ENCODE data around the gene PALB2. TPM values are rescaled to one million over a fixed set of nuclear protein-coding genes. Genes with fewer than 3 reads are reported as not detected.

Gene PALB2
- polyA plus RNA-seq, 1 of the 3 experiments (the other 2 are of a cell fraction) = 3.3 TPM

GRCh38 chr16:23579371-23579770 is 61.7 kb downstream of the PALB2 start:
- WGBS (ENCODE audit: low lambda C conversion rate) = 90% methylated on average over 4 of the region's 4 CpGs
- Histone ChIP-seq H3K36me3 (replicated peaks in 1 of 2; ENCODE audit: control insufficient read depth in 1 of 2, insufficient read depth in 2 of 2, low read length in 1 of 2) (peaks cover 23 to 29% of the 10 kb centered on the region in 2 experiments), H3K79me2 (ENCODE audit: insufficient read depth) (no peaks in the 10 kb centered on the region), H4K20me1 (ENCODE audit: insufficient read depth) (no peaks in the 10 kb centered on the region), H3K9ac (no peak overlapping the region), H2AFZ (ENCODE audit: low read depth) (no peak overlapping the region), H3K4me3 (ENCODE audit: low read depth in 2 of 2, low read length in 1 of 2) (no peak overlapping the region), H3K9me3 (no peaks in the 10 kb centered on the region), H3K9me2 (no peaks in the 10 kb centered on the region), H3K4me1 (ENCODE audit: control insufficient read depth in 1 of 2, insufficient read depth in 2 of 2, low read depth in 1 of 2, low read length in 1 of 2) (no peaks in the 10 kb centered on the region), H3K27ac (ENCODE audit: low read depth in 2 of 2, low read length in 1 of 2) (no peak overlapping the region), H3K4me2 (no peak overlapping the region), H3K27me3 (ENCODE audit: insufficient read depth) (no peaks in the 10 kb centered on the region), H3F3A (replicated peaks; ENCODE audit: insufficient read depth) (peaks cover 24% of the 10 kb centered on the region)
- TF ChIP-seq RCOR1 (IDR thresholded peaks at IDR 0.05; ENCODE audit: low read length) (no peak), EZH2phosphoT487 (IDR thresholded peaks at IDR 0.05; ENCODE audit: borderline replicate concordance, low read depth) (no peak), SIN3A (IDR thresholded peaks at IDR 0.05; ENCODE audit: borderline replicate concordance, low read depth, low read length) (no peak), MEF2A (IDR thresholded peaks at IDR 0.05; ENCODE audit: borderline replicate concordance, low read depth) (no peak), JUND (IDR thresholded peaks at IDR 0.05) (no peak), NFIC (IDR thresholded peaks at IDR 0.05; ENCODE audit: borderline replicate concordance) (no peak), REST (IDR thresholded peaks at IDR 0.05; ENCODE audit: low read depth, low read length) (no peak), TEAD4 (IDR thresholded peaks at IDR 0.05; ENCODE audit: borderline replicate concordance, insufficient read depth) (no peak), FOXM1 (IDR thresholded peaks at IDR 0.05; ENCODE audit: low read depth) (no peak), CHD2 (IDR thresholded peaks at IDR 0.05; ENCODE audit: low read length, partially characterized antibody) (no peak), RXRA (IDR thresholded peaks at IDR 0.05; ENCODE audit: borderline replicate concordance, low read depth) (no peak), RAD21 (IDR thresholded peaks at IDR 0.05; ENCODE audit: low read length) (no peak), TAF1 (IDR thresholded peaks at IDR 0.05; ENCODE audit: borderline replicate concordance, low read depth, low read length) (no peak), USF1 (IDR thresholded peaks at IDR 0.05; ENCODE audit: borderline replicate concordance, low read depth) (no peak), MAX (IDR thresholded peaks at IDR 0.05; ENCODE audit: low read depth) (no peak), ZBTB33 (IDR thresholded peaks at IDR 0.05; ENCODE audit: borderline replicate concordance, low read depth) (no peak), TCF12 (IDR thresholded peaks at IDR 0.05) (no peak), CTCF (IDR thresholded peaks at IDR 0.05) (no peak), ELF1 (IDR thresholded peaks at IDR 0.05) (no peak)
- TF ChIP-seq, protein P1, sequence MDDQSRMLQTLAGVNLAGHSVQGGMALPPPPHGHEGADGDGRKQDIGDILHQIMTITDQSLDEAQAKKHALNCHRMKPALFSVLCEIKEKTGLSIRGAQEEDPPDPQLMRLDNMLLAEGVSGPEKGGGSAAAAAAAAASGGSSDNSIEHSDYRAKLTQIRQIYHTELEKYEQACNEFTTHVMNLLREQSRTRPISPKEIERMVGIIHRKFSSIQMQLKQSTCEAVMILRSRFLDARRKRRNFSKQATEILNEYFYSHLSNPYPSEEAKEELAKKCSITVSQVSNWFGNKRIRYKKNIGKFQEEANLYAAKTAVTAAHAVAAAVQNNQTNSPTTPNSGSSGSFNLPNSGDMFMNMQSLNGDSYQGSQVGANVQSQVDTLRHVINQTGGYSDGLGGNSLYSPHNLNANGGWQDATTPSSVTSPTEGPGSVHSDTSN (IDR thresholded peaks at IDR 0.05) = no peak
- CTCF ChIA-PET = interaction anchor here (2.5 kb wide), 1 partner anchor 17 kb away, joined by 8 read pairs; the partner anchor contains the start of gene NDUFAB1
- DNase-seq = no peak
- POLR2A ChIA-PET = interaction anchor here (1.0 kb wide), 1 partner anchor 8 kb away, joined by 3 read pairs; no protein-coding TSS in a partner anchor

All from SK-N-SH (cell line).